OCI-LY7 (cell line): Measurements from ENCODE around the gene COPB2. TPM values are rescaled to one million over a fixed set of nuclear protein-coding genes. Genes with fewer than 3 reads are reported as not detected.

Experiments
- BruUV-seq: library from RNA; stranded (reverse); fragments of 400-500 nt; replicated peaks from 2 replicates; lab custom pipeline; 2021; lab: Mats Ljungman, UMichigan
- CTCF ChIA-PET: fragments of 300-600 bp; sonication (Branson Sonifier 250); formaldehyde crosslinking; loops from one replicate; lab custom pipeline; 2022; ENCODE audit warnings: antibody characterized with exemption; ENCODE audit not compliant: unreplicated experiment; lab: Charles Lee
- POLR2A ChIA-PET: fragments of 300-600 bp; sonication (Branson Sonifier 250); formaldehyde crosslinking; loops from one replicate; lab custom pipeline; 2022; ENCODE audit warnings: antibody characterized with exemption; lab: Charles Lee
- DNase-seq: peaks from one replicate; pipeline ENCODE4 v3.0.0-alpha.2; 2015; ENCODE audit warnings: low spot score
- H2AFZ ChIP-seq: fragments of 200-600 bp; sonication (generic), shearing (Covaris generic); 2 replicates; pipeline ENCODE4 v1.6.1; 2014; ENCODE audit warnings: mild to moderate bottlenecking, antibody characterized with exemption, low read length, moderate library complexity
- H3K27ac ChIP-seq: fragments of 200-600 bp; sonication (generic); 2 replicates; pipeline ENCODE4 v1.5.1; 2014; ENCODE audit warnings: mixed run types, low read depth, mild to moderate bottlenecking, moderate library complexity, low read length, inconsistent platforms; ENCODE audit not compliant: poor library complexity, severe bottlenecking
- H3K36me3 ChIP-seq: fragments of 200-600 bp; sonication (generic); 2 replicates; pipeline ENCODE4 v1.6.1; 2014; ENCODE audit warnings: mild to moderate bottlenecking, antibody characterized with exemption, low read length, moderate library complexity, mixed read lengths; ENCODE audit not compliant: insufficient read depth
- H3K4me1 ChIP-seq: fragments of 200-600 bp; sonication (generic); 2 replicates; pipeline ENCODE4 v1.5.1; 2014; ENCODE audit warnings: mild to moderate bottlenecking, low read length; ENCODE audit not compliant: insufficient read depth, poor library complexity, severe bottlenecking
- H3K4me2 ChIP-seq: fragments of 200-600 bp; sonication (generic); 2 replicates; pipeline ENCODE4 v1.6.1; 2014; ENCODE audit warnings: mild to moderate bottlenecking, low read length
- H3K4me3 ChIP-seq: fragments of 200-600 bp; sonication (generic); 2 replicates; pipeline ENCODE4 v1.5.1; 2014; ENCODE audit warnings: mild to moderate bottlenecking, low read depth, low read length; ENCODE audit not compliant: poor library complexity, severe bottlenecking
- H3K79me2 ChIP-seq: fragments of 200-600 bp; sonication (generic); 2 replicates; pipeline ENCODE4 v1.6.1; 2016; ENCODE audit warnings: low read depth, mild to moderate bottlenecking, low read length, moderate library complexity, mixed read lengths; ENCODE audit not compliant: insufficient read depth
- H3K9me2 ChIP-seq: fragments of 200-600 bp; sonication (generic); 2 replicates; pipeline ENCODE4 v1.6.1; 2016; ENCODE audit warnings: mild to moderate bottlenecking, low read length, mixed read lengths; ENCODE audit not compliant: insufficient read depth
- H3K9me3 ChIP-seq: fragments of 200-600 bp; sonication (generic); 2 replicates; pipeline ENCODE4 v1.6.1; 2014; ENCODE audit warnings: mild to moderate bottlenecking, mixed run types, low read length, mixed read lengths
- H4K20me1 ChIP-seq: fragments of 200-600 bp; sonication (generic); 2 replicates; pipeline ENCODE4 v1.6.1; 2014; ENCODE audit warnings: mild to moderate bottlenecking, antibody characterized with exemption, low read length, moderate library complexity, mixed read lengths; ENCODE audit not compliant: insufficient read depth
- EZH2phosphoT487 ChIP-seq: fragments of 200-600 bp; sonication (generic); IDR thresholded peaks from 2 replicates; pipeline ENCODE4 v1.6.1; 2018; ENCODE audit warnings: low read depth, borderline replicate concordance, mild to moderate bottlenecking, mixed run types, antibody characterized with exemption, low read length, moderate library complexity, mixed read lengths
- intact Hi-C: fragments of 100-400 bp; cut with micrococcal nuclease; formaldehyde crosslinking; loops from one replicate; pipeline ENCODE4 v1.10.0; 2022; ENCODE audit not compliant: unreplicated experiment
- total RNA-seq, 2 experiments: library from RNA; depleted of rRNA in 1 of 2; stranded (reverse); fragments of >200 nt in 1 of 2; shearing (Covaris generic) in 1 of 2; gene quantifications; 2 replicates each; pipeline ENCODE4 v1.2.3, GENCODE V29; 2014 to 2022
- TF ChIP-seq, protein P1 (sequence below): fragments of 200-600 bp; sonication (generic); conservative IDR thresholded peaks from 2 replicates; pipeline ENCODE4 v1.5.1; 2014; ENCODE audit warnings: mild to moderate bottlenecking, antibody characterized with exemption, low read length, moderate library complexity, mixed read lengths

Gene COPB2
- total RNA-seq, 2 experiments from 2014 or later, result 67.9 to 106 TPM

DNA sequence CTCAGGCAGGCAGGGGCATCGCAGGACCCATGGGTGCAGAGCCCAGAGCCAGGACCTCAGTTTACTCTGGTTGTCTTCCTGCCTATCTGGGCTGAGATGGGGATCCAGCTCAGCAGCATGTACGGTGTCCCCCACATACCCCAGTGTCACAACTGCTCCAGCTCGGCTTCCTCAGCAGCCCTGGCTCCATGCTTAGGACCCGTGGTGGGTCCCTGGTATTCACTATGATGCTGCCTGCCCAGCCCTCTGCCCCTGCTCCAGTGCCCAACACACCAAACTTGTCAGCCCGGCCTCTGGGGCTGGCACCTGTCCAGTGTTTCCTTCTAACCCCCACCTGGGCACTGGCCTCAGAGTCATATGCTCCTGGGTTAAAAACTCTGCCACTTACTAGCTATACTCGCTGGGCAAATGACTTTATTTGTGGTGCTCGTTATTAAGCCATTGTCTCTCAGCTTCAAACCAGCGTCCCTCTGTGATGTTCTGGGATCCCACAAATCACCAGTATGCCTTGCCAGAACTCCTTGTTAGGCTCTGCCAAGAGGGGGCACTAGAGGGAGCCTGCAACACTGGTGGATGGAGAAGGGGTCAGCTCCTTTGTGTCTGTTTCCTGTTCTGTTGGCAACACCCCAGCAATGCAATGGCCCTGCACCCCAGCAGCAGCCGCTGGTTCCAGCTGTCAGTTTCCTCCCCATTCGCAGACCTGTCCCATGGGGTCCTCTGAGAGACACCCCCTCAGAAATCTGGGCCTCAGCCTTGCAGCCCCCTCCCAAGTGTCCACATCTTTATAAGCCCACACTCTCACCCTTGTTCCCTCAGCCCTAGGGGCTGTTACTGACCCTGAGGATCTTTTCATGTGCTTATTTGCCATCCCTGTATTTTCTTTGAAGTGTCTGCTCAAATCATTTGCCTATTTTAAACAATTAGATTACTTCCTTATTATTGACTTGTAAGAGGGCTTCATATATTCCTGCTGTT is 69.7 kb downstream of the COPB2 start:
- peak; percentile 7 for DNase-seq
- Histone ChIP-seq H4K20me1 (no peaks in the 10 kb centered on the region), H2AFZ (no peak overlapping the region), H3K4me3 (no peak overlapping the region), H3K9me3 (no peaks in the 10 kb centered on the region), H3K4me2 (no peak overlapping the region), H3K27ac (no peak overlapping the region), H3K9me2 (no peaks in the 10 kb centered on the region), H3K4me1 (no peaks in the 10 kb centered on the region), H3K36me3 (no peaks in the 10 kb centered on the region), H3K79me2 (no peaks in the 10 kb centered on the region)
- intact Hi-C loops, result no loop called here
- no TSS peak for BruUV-seq
- TF ChIP-seq EZH2phosphoT487, result no peak
- TF ChIP-seq, protein P1, sequence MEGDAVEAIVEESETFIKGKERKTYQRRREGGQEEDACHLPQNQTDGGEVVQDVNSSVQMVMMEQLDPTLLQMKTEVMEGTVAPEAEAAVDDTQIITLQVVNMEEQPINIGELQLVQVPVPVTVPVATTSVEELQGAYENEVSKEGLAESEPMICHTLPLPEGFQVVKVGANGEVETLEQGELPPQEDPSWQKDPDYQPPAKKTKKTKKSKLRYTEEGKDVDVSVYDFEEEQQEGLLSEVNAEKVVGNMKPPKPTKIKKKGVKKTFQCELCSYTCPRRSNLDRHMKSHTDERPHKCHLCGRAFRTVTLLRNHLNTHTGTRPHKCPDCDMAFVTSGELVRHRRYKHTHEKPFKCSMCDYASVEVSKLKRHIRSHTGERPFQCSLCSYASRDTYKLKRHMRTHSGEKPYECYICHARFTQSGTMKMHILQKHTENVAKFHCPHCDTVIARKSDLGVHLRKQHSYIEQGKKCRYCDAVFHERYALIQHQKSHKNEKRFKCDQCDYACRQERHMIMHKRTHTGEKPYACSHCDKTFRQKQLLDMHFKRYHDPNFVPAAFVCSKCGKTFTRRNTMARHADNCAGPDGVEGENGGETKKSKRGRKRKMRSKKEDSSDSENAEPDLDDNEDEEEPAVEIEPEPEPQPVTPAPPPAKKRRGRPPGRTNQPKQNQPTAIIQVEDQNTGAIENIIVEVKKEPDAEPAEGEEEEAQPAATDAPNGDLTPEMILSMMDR, result peak; percentile 57
- ChIA-PET CTCF (no interaction called here), POLR2A (no interaction called here)

DNA sequence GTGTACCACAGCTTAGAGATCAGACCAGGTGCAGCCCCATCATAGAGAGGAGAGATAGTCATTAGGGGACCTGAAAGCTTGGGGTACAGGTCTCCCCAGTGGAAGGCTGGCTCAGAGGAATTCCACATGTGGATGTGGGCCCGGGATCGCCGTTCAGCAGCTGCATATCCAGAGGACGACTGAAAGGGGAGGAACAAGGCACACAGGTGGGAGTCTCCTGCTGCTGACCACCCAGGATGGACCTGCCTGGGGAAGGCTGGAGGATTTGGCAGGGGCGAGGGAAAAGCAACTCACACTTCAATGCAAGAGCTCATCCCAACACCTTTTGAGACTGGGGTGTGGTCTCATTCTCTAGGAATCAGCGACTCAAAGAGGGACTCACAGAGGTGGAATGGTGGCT is 70.6 kb downstream of the COPB2 start:
- no peak overlapping the region for H2AFZ ChIP-seq
- POLR2A ChIA-PET, result no interaction called here

More for the DNA sequence above, 70.6 kb downstream of the COPB2 start:
- Histone ChIP-seq H3K79me2 (no peaks in the 10 kb centered on the region), H4K20me1 (no peaks in the 10 kb centered on the region), H3K36me3 (no peaks in the 10 kb centered on the region), H3K4me1 (no peaks in the 10 kb centered on the region), H3K4me3 (no peak overlapping the region), H3K9me3 (no peaks in the 10 kb centered on the region), H3K27ac (no peak overlapping the region), H3K4me2 (no peak overlapping the region), H3K9me2 (no peaks in the 10 kb centered on the region)
- TF ChIP-seq, protein P1, result no peak
- no peak for TF ChIP-seq EZH2phosphoT487
- intact Hi-C loops, result no loop called here
- no peak for DNase-seq
- CTCF ChIA-PET, result no interaction called here
- no TSS peak for BruUV-seq
